IMR-90 (cell line): Measurements from ENCODE around the gene SNRNP40.

Experiments
- CTCF ChIP-seq: conservative IDR thresholded peaks from 2 replicates; pipeline ENCODE4 v1.5.1; 2012; ENCODE audit warnings: mild to moderate bottlenecking, low read depth, low read length, improper control_type of control experiment
- ELK1 ChIP-seq: fragments of 150-350 bp; IDR thresholded peaks from 2 replicates; pipeline ENCODE4 v1.6.1; 2016; ENCODE audit warnings: low read depth, mild to moderate bottlenecking, low read length, moderate library complexity, borderline replicate concordance
- FOS ChIP-seq: fragments of 150-350 bp; IDR thresholded peaks from 2 replicates; pipeline ENCODE4 v1.6.1; 2016; ENCODE audit warnings: low read depth, low read length

GRCh38 chr1:31261916-31262315 lies 34.7 kb downstream of the SNRNP40 start:
- TF ChIP-seq ELK1 (no peak), FOS (no peak), CTCF (no peak)
